D721Med (cell line): ENCODE results near the gene SCT.

Source experiments
- DNase-seq: peaks from one replicate; pipeline ENCODE4 v3.0.0; 2011; ENCODE audit warnings: low spot score; ENCODE audit not compliant: insufficient read length
- FAIRE-seq: peaks from 2 replicates; lab custom pipeline; 2011; peaks lifted over from hg19 to GRCh38; lab: Jason Lieb, UNC
- TF ChIP-seq, protein P1 (sequence below): IDR thresholded peaks from 2 replicates; pipeline ENCODE4 v1.5.1; 2012; ENCODE audit warnings: mild to moderate bottlenecking, control low read depth; ENCODE audit not compliant: insufficient read depth; ENCODE audit errors: missing control alignments

The SCT gene

GRCh38 chr11:578276-579035 lies 48.5 kb downstream of the SCT start:
- TF ChIP-seq, protein P1, sequence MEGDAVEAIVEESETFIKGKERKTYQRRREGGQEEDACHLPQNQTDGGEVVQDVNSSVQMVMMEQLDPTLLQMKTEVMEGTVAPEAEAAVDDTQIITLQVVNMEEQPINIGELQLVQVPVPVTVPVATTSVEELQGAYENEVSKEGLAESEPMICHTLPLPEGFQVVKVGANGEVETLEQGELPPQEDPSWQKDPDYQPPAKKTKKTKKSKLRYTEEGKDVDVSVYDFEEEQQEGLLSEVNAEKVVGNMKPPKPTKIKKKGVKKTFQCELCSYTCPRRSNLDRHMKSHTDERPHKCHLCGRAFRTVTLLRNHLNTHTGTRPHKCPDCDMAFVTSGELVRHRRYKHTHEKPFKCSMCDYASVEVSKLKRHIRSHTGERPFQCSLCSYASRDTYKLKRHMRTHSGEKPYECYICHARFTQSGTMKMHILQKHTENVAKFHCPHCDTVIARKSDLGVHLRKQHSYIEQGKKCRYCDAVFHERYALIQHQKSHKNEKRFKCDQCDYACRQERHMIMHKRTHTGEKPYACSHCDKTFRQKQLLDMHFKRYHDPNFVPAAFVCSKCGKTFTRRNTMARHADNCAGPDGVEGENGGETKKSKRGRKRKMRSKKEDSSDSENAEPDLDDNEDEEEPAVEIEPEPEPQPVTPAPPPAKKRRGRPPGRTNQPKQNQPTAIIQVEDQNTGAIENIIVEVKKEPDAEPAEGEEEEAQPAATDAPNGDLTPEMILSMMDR, result no peak
- FAIRE-seq (no peak), DNase-seq (no peak)

DNA sequence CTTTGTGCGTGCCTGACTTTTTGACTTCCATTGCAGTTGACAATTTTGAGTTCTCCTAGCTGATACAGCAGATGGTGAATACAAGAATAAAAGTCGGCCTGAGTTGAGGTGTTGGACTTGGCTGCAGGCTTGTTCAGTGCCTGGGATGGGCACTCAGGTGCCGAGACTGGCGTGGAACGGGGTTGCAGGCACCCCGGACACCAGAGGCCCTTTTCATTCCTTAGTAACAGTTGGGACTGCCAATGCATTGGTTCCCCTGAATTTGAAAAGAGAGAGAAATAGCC lies 49.4 kb downstream of the SCT start:
- TF ChIP-seq, protein P1, result no peak
- FAIRE-seq, result no peak
- DNase-seq, result no peak

DNA sequence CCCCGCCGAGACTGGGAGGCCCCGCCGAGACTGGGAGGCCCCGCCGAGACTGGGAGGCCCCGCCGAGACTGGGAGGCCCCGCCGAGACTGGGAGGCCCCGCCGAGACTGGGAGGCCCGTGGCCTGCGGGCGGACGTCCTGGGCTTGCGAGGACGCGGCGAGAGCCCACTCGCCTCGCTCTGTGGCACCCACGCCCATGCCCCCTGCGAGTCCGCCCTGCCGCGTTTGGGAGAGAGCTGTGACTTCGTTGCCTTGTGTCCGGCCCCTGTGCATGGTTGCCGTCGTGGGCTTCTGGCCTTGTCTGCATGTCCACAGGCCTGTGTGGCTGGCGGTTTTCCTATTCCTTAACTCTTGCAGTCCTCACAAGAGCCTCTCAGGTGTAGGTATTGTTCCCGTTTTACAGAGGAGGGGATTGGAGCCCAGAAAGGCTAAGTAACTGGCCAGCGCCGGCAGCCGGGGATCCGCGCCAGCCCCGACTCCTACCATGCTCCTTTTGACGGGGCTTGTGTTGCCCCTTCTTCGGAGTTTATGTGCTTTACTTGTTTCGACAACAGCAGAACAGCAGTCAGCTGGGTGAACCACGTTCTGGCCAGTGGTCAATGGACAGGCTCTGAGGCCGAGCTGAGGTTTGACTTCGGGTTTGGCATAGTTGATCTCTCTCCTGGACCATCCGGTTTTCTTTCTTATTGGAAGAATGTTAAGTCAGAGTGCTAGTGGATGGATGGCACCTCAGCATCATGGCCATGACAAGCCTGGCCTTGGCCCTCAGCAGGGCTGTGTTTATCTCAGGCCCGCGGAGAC lies 50.0 kb downstream of the SCT start:
- TF ChIP-seq, protein P1, result no peak
- FAIRE-seq (no peak), DNase-seq (no peak)
